ENCODE measurements around the gene PARP11. TPM values are rescaled to one million over a fixed set of nuclear protein-coding genes. Genes with fewer than 3 reads are reported as not detected.
A peak's percentile ranks its signal among the peaks of the same experiment; 100 is the strongest.
"Not testable (repeated sequence)": the region's sequence is repeated elsewhere in the genome, so short reads cannot be mapped to it uniquely, and the experiment has no call there.

Gene PARP11
- total and polyA plus RNA-seq, 4 donors: 2.2 to 7.1 (median 4.0) TPM

- H3K36me3 ChIP-seq (ENCODE audit: control insufficient read depth in 4 of 4, insufficient read depth in 3 of 4, low read depth in 1 of 4, low read length in 3 of 4); DNase-seq (ENCODE audit: low spot score); H3K27me3 ChIP-seq (ENCODE audit: control insufficient read depth in 4 of 4, insufficient read depth in 4 of 4, low read length in 3 of 4); H3K4me1 ChIP-seq (ENCODE audit: control insufficient read depth in 4 of 4, insufficient read depth in 4 of 4, low read length in 3 of 4); H3K27ac ChIP-seq (ENCODE audit: low read depth in 1 of 2, low read length in 2 of 2); H3K9ac ChIP-seq (ENCODE audit: low read depth in 1 of 2, low read length in 2 of 2); H3K4me3 ChIP-seq (ENCODE audit: low read depth in 1 of 3, low read length in 3 of 3); H3K9me3 ChIP-seq (ENCODE audit: control insufficient read depth in 4 of 4, low read length in 3 of 4): not testable (repeated sequence)
- TF ChIP-seq SP1 (IDR thresholded peaks at IDR 0.05) (peak; percentile 11), HNF4G (IDR thresholded peaks at IDR 0.05) (peak; percentile 66), HNF4A (conservative IDR thresholded peaks at IDR 0.05) (peak; percentile 84 to 89), RAD21 (IDR thresholded peaks at IDR 0.05) (peak in 1 of 2 donors; percentile 3), RXRA (IDR thresholded peaks at IDR 0.05) (peak; percentile 50 to 72)
- whole genome bisulfite sequencing: 67% methylated on average over 2 of the region's 2 CpGs
Observed at GRCh38 chr12:3840833-3841232, 32.4 kb downstream of the PARP11 start.

- not testable (repeated sequence) for H3K9me3 ChIP-seq (ENCODE audit: control insufficient read depth in 4 of 4, low read length in 3 of 4); H3K4me3 ChIP-seq (ENCODE audit: low read depth in 1 of 3, low read length in 3 of 3); H3K36me3 ChIP-seq (ENCODE audit: control insufficient read depth in 4 of 4, insufficient read depth in 3 of 4, low read depth in 1 of 4, low read length in 3 of 4); H3K27ac ChIP-seq (ENCODE audit: low read depth in 1 of 2, low read length in 2 of 2); DNase-seq (ENCODE audit: low spot score); H3K4me1 ChIP-seq (ENCODE audit: control insufficient read depth in 4 of 4, insufficient read depth in 4 of 4, low read length in 3 of 4); H3K9ac ChIP-seq (ENCODE audit: low read depth in 1 of 2, low read length in 2 of 2); H3K27me3 ChIP-seq (ENCODE audit: control insufficient read depth in 4 of 4, insufficient read depth in 4 of 4, low read length in 3 of 4)
- WGBS: 96% methylated on average over 4 of the region's 4 CpGs
Observed at GRCh38 chr12:3839745-3840144, 33.5 kb downstream of the PARP11 start.

- H3K27ac ChIP-seq (ENCODE audit: low read depth in 1 of 2, low read length in 2 of 2): not testable (repeated sequence)
Observed at GRCh38 chr12:3838701-3839548, 34.3 kb downstream of the PARP11 start.

GRCh38 chr12:3838076-3838475 is 35.1 kb downstream of the PARP11 start:
- no peak for DNase-seq (ENCODE audit: low spot score)
- Histone ChIP-seq H3K4me1 (ENCODE audit: control insufficient read depth in 4 of 4, insufficient read depth in 4 of 4, low read length in 3 of 4) (peaks cover 0 to 4% (median 0%) of the 10 kb centered on the region in 4 donors), H3K36me3 (ENCODE audit: control insufficient read depth in 4 of 4, insufficient read depth in 3 of 4, low read depth in 1 of 4, low read length in 3 of 4) (no peaks in the 10 kb centered on the region), H3K27me3 (ENCODE audit: control insufficient read depth in 4 of 4, insufficient read depth in 4 of 4, low read length in 3 of 4) (no peaks in the 10 kb centered on the region), H3K9ac (ENCODE audit: low read depth in 1 of 2, low read length in 2 of 2) (no peak overlapping the region), H3K27ac (ENCODE audit: low read depth in 1 of 2, low read length in 2 of 2) (no peak overlapping the region), H3K9me3 (ENCODE audit: control insufficient read depth in 4 of 4, low read length in 3 of 4) (peaks cover 0 to 2% (median 0%) of the 10 kb centered on the region in 4 donors), H3K4me3 (ENCODE audit: low read depth in 1 of 3, low read length in 3 of 3) (no peak overlapping the region)
- WGBS: 77% methylated on average over 1 of the region's 1 CpG
- TF ChIP-seq SP1 (IDR thresholded peaks at IDR 0.05) (no peak), ZBTB33 (IDR thresholded peaks at IDR 0.05) (no peak), MAX (IDR thresholded peaks at IDR 0.05) (no peak), ATF3 (IDR thresholded peaks at IDR 0.05) (no peak), TAF1 (conservative IDR thresholded peaks at IDR 0.05) (no peak), HNF4G (IDR thresholded peaks at IDR 0.05) (no peak), HNF4A (conservative IDR thresholded peaks at IDR 0.05) (no peak), REST (IDR thresholded peaks at IDR 0.05) (no peak), RXRA (IDR thresholded peaks at IDR 0.05) (no peak), RAD21 (IDR thresholded peaks at IDR 0.05) (no peak), YY1 (IDR thresholded peaks at IDR 0.05) (no peak), JUND (IDR thresholded peaks at IDR 0.05) (no peak), EGR1 (IDR thresholded peaks at IDR 0.05; ENCODE audit: low read depth in 2 of 2) (no peak), CTCF (IDR thresholded peaks at IDR 0.05; ENCODE audit: low read depth, low read length, missing input control) (no peak), FOXA2 (IDR thresholded peaks at IDR 0.05) (no peak)

More at GRCh38 chr12:3838701-3839548, 34.3 kb downstream of the PARP11 start:
- H3K4me1 ChIP-seq (ENCODE audit: control insufficient read depth in 4 of 4, insufficient read depth in 4 of 4, low read length in 3 of 4); H3K36me3 ChIP-seq (ENCODE audit: control insufficient read depth in 4 of 4, insufficient read depth in 3 of 4, low read depth in 1 of 4, low read length in 3 of 4); DNase-seq (ENCODE audit: low spot score); H3K9ac ChIP-seq (ENCODE audit: low read depth in 1 of 2, low read length in 2 of 2); H3K9me3 ChIP-seq (ENCODE audit: control insufficient read depth in 4 of 4, low read length in 3 of 4); H3K27me3 ChIP-seq (ENCODE audit: control insufficient read depth in 4 of 4, insufficient read depth in 4 of 4, low read length in 3 of 4): not testable (repeated sequence)
- WGBS: 61% methylated on average over 98 of the region's 98 CpGs
- peak overlapping the region in 1 of 3 donors; percentile 15 for H3K4me3 ChIP-seq (ENCODE audit: low read depth in 1 of 3, low read length in 3 of 3)

All from liver (tissue), 9 donors.